GM18868 (cell line): Measurements from ENCODE around the gene FAM131A.

Experiments
- ATAC-seq: cut with Tn5 transposase; IDR thresholded peaks from one replicate; pipeline ENCODE4 v1.9.1; 2021; ENCODE audit warnings: mild to moderate bottlenecking, moderate library complexity; ENCODE audit not compliant: unreplicated experiment

FAM131A gene

DNA sequence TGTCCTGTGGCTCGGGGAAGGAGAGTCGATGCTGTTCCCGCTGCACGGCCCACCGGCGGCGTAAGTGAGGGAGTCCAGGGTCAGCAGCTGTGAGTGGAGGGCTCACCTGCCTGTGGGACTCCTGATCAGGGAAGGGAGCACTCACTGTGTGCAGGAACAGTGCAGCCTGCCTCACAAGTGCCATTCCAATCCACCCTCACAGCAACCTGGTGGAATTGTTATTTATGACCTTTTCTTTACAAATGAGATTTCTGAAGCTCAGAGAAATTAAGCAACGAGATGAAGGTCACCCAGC, 51.5 kb downstream of the FAM131A start:
- ATAC-seq, result no peak

- no peak for ATAC-seq
These were observed 52.0 kb downstream of the FAM131A start for GRCh38 chr3:184389384-184389783.

DNA sequence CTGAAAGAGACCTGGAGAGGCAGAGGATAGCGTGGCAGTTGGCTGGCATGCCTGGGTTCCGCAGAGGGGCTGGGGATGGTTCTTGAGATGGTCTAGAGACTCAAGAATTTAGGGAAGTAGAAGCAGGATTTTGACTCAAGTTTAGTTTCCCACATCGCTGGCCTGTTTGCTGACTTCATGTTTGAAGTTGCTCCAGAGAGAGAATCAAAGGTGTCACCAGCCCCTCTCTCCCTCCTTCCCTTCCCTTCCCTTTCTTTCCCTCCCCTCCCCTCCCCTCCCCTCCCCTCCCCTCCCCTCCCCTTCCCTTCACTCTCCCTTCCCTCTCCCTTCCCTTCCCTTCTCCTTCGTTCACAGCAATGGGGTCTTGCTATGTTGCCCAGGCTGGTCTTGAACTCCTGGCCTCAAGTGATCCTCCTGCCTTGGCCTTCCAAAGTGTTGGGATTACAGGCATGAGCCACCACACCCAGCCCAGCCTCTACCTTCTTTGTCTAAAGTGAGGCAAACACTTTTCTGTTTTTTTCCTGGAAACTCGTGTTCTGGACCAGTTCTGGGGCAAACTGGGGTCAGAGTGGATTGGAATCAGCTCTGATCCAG, 52.6 kb downstream of the FAM131A start:
- ATAC-seq, result no peak

- ATAC-seq, result no peak
These were observed 53.9 kb downstream of the FAM131A start for GRCh38 chr3:184391266-184391665.

GRCh38 chr3:184395320-184395660, 57.9 kb downstream of the FAM131A start:
- ATAC-seq, result no peak
